Measurements from ENCODE around the gene FASN.

GRCh38 chr17:82072827-82073226 is 25.2 kb downstream of the FASN start:
- TF ChIP-seq POLR2AphosphoS5 (IDR thresholded peaks at IDR 0.05) = no peak
- TF ChIP-seq TAF1 (IDR thresholded peaks at IDR 0.05; ENCODE audit: low read depth) = no peak
- no peak for TF ChIP-seq SMC3 (conservative IDR thresholded peaks at IDR 0.05; ENCODE audit: poor library complexity)
- no peak for TF ChIP-seq CTCF (IDR thresholded peaks at IDR 0.05; ENCODE audit: poor library complexity, severe bottlenecking)
- TF ChIP-seq EZH2 (IDR thresholded peaks at IDR 0.05; ENCODE audit: borderline replicate concordance, insufficient read depth, low read length, poor library complexity, severe bottlenecking) = no peak
- no peak for TF ChIP-seq REST (IDR thresholded peaks at IDR 0.05; ENCODE audit: borderline replicate concordance)
- TF ChIP-seq RAD21 (conservative IDR thresholded peaks at IDR 0.05) = no peak
- TF ChIP-seq EP300 (conservative IDR thresholded peaks at IDR 0.05; ENCODE audit: poor library complexity, severe bottlenecking) = no peak
